ENCODE results near the gene ABCB8. TPM values are rescaled to one million over a fixed set of nuclear protein-coding genes. Genes with fewer than 3 reads are reported as not detected.

Gene ABCB8
- total and polyA plus RNA-seq, 2 donors (not counting 3 experiments of a cell fraction or from before 2014, with no cell fraction given) = 38.0 to 46.3 TPM

GRCh38 chr7:151024435-151025056 is 3.7 kb upstream of the ABCB8 start, which contains the start of gene ATG9B:
Gene ATG9B (minus strand): TSS chr7:151024494. CDS start chr7:151024423, 71 bp downstream.
- dilution Hi-C loops (cut with MboI; ENCODE audit: extremely low pct_ligation_motif_present, low sequenced_read_pairs) = no loop called here
- TF ChIP-seq MYC (IDR thresholded peaks at IDR 0.05; ENCODE audit: low read depth, low read length) = no peak
- TF ChIP-seq, protein P1, sequence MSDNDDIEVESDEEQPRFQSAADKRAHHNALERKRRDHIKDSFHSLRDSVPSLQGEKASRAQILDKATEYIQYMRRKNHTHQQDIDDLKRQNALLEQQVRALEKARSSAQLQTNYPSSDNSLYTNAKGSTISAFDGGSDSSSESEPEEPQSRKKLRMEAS (IDR thresholded peaks at IDR 0.05; ENCODE audit: insufficient read depth, insufficient read length) = no peak
- TF ChIP-seq POLR2AphosphoS5 (IDR thresholded peaks at IDR 0.05; ENCODE audit: insufficient read depth, low read depth, low read length) = no peak
- no peak for TF ChIP-seq EZH2 (IDR thresholded peaks at IDR 0.05; ENCODE audit: borderline replicate concordance, low read depth, low read length, severe bottlenecking)
- TF ChIP-seq FOS (IDR thresholded peaks at IDR 0.05; ENCODE audit: borderline replicate concordance, insufficient read depth, low read length) = no peak
- TF ChIP-seq, protein P2, sequence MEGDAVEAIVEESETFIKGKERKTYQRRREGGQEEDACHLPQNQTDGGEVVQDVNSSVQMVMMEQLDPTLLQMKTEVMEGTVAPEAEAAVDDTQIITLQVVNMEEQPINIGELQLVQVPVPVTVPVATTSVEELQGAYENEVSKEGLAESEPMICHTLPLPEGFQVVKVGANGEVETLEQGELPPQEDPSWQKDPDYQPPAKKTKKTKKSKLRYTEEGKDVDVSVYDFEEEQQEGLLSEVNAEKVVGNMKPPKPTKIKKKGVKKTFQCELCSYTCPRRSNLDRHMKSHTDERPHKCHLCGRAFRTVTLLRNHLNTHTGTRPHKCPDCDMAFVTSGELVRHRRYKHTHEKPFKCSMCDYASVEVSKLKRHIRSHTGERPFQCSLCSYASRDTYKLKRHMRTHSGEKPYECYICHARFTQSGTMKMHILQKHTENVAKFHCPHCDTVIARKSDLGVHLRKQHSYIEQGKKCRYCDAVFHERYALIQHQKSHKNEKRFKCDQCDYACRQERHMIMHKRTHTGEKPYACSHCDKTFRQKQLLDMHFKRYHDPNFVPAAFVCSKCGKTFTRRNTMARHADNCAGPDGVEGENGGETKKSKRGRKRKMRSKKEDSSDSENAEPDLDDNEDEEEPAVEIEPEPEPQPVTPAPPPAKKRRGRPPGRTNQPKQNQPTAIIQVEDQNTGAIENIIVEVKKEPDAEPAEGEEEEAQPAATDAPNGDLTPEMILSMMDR (IDR thresholded peaks at IDR 0.05; ENCODE audit: extremely low read depth in 1 of 2, insufficient read depth in 1 of 2, low read depth in 1 of 2, low read length in 2 of 2) = no peak
- no peak for TF ChIP-seq POLR2A (IDR thresholded peaks at IDR 0.05; ENCODE audit: low read depth, low read length)
- TF ChIP-seq JUN (IDR thresholded peaks at IDR 0.05; ENCODE audit: borderline replicate concordance, insufficient read depth, insufficient read length, low read depth) = no peak
- no peak for TF ChIP-seq GATA2 (IDR thresholded peaks at IDR 0.05; ENCODE audit: insufficient read depth, insufficient read length, low read depth, low read length)
- no peak within 1 kb of the TSS for H2AFZ ChIP-seq (ENCODE audit: low read depth, low read length)
- FAIRE-seq (no peak), DNase-seq (ENCODE audit: low read depth, low spot score) (no peak)
- H3K4me3 ChIP-seq (replicated peaks in 1 of 3; ENCODE audit: insufficient read depth in 1 of 3, low read depth in 1 of 3, low read length in 3 of 3) = no peak within 1 kb of the TSS
- H3K27me3 ChIP-seq (ENCODE audit: control insufficient read depth in 2 of 2, insufficient read depth in 2 of 2, low read length in 2 of 2) = peaks cover 9 to 12% of the 10 kb centered on the region in 2 experiments
- no peaks in the 10 kb centered on the region for H4K20me1 ChIP-seq (replicated peaks; ENCODE audit: control insufficient read depth, extremely low read depth, insufficient read depth, low read length)
- no peaks in the 10 kb centered on the region for H3K9me1 ChIP-seq (replicated peaks; ENCODE audit: control insufficient read depth, extremely low read depth, insufficient read depth, low read length)
- ChIA-PET POLR2A (no interaction called here), CTCF (interaction anchor here (8.8 kb wide), 1 partner anchor 16 kb away, joined by 107 read pairs; no protein-coding TSS in a partner anchor)
- no peaks in the 10 kb centered on the region for H3K79me2 ChIP-seq (ENCODE audit: control insufficient read depth, insufficient read depth, low read length)
- intact Hi-C loops (cut with micrococcal nuclease) = no loop called here
- no TSS peak for BruUV-seq (replicated peaks)
- no peak within 1 kb of the TSS for H3K27ac ChIP-seq (ENCODE audit: insufficient read depth, low read depth, low read length)
- H3K9ac ChIP-seq (replicated peaks; ENCODE audit: extremely low read depth, insufficient read depth, low read length) = no peak within 1 kb of the TSS
- no peaks in the 10 kb centered on the region for H3K36me3 ChIP-seq (ENCODE audit: control insufficient read depth in 2 of 2, extremely low read depth in 1 of 2, insufficient read depth in 2 of 2, low read length in 2 of 2)
- H3K4me1 ChIP-seq (ENCODE audit: control insufficient read depth, extremely low read depth, insufficient read depth, low read length) = peaks cover 10% of the 10 kb centered on the region
- no peaks in the 10 kb centered on the region for H3K9me3 ChIP-seq (replicated peaks; ENCODE audit: control insufficient read depth, insufficient read depth, low read length)
- no peak within 1 kb of the TSS for H3K4me2 ChIP-seq (ENCODE audit: insufficient read depth, low read length)

All from endothelial cell of umbilical vein (primary cell).